ENCODE results near the gene ATP9A. TPM values are rescaled to one million over a fixed set of nuclear protein-coding genes. Genes with fewer than 3 reads are reported as not detected.

The ATP9A gene
- total RNA-seq, 1 experiment from 2014 or later: 12.1 TPM

DNA sequence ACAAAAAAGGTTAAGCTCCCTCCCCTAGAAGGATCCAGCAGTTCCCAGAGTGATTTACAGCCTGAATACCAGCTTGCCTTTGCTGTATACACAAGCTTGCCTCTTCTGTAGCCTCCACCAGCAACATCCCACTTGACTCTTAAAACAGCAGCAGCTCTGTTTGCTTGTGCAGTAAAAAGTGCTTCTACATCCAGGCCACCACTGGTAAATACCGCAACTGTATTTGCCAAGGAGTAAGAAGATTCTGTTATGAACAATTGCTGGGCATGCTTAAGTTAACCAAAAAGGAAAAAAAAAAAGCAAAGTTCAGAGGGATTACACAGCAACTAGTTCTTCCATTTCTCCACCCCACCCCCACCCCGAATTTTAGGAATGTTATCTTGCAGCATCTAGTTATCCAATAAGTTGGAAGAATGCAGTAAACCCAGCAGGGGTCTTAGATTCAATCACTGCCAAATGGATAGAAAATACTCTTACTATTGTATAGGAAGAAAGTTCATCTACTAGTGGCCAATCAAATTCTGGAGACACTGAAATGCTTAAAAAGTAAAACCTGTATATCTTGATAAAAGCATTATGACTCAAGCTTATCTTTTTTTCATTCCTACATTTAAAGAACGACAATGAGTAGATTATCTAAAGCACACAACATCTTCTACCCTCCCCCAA lies 29.3 kb upstream of the ATP9A start:
- no peak overlapping the region for H3K27ac ChIP-seq (ENCODE audit: insufficient read length, low read depth, low read length)
- no peaks in the 10 kb centered on the region for H3K9me3 ChIP-seq (ENCODE audit: control insufficient read depth, low read depth, low read length)
- H2BK20ac ChIP-seq (ENCODE audit: low read depth, low read length, poor library complexity, severe bottlenecking): no peak overlapping the region
- H3K14ac ChIP-seq (ENCODE audit: insufficient read depth, low read length): no peak overlapping the region
- no peak overlapping the region for H3K56ac ChIP-seq (ENCODE audit: insufficient read length, low read depth, low read length)
- no CpG with 5 or more reads among the region's 3 CpGs for WGBS (ENCODE audit: extremely low coverage, insufficient read length, low lambda C conversion rate)
- peaks cover 63 to 64% of the 10 kb centered on the region in 2 experiments for H3K4me1 Mint-ChIP-seq
- peaks cover 15% of the 10 kb centered on the region for H3K23me2 ChIP-seq (ENCODE audit: insufficient read length, low read depth, low read length, poor library complexity, severe bottlenecking)
- no peak for DNase-seq
- peak overlapping the region; percentile 97 to 98 for H3K4me3 Mint-ChIP-seq
- H3K79me1 ChIP-seq (ENCODE audit: insufficient read depth, low read depth, low read length, poor library complexity, severe bottlenecking): peaks cover 4% of the 10 kb centered on the region
- peaks cover 11% of the 10 kb centered on the region for H3K4me1 ChIP-seq (ENCODE audit: insufficient read depth, low read length)
- no peak overlapping the region for H4K5ac ChIP-seq (ENCODE audit: insufficient read length, low read depth, low read length)
- H2BK15ac ChIP-seq (ENCODE audit: low read depth, low read length): no peak overlapping the region
- H2BK12ac ChIP-seq (ENCODE audit: insufficient read length, low read depth, low read length): no peak overlapping the region
- H2AFZ ChIP-seq (ENCODE audit: low read length): no peak overlapping the region
- no peaks in the 10 kb centered on the region for H3K27me3 ChIP-seq (ENCODE audit: insufficient read depth, low read length)
- H4K20me1 ChIP-seq (ENCODE audit: control insufficient read depth, insufficient read depth, insufficient read length): no peaks in the 10 kb centered on the region
- peak overlapping the region; percentile 46 for H3K9ac ChIP-seq (ENCODE audit: extremely low read depth, insufficient read length, low read length)
- no peak overlapping the region for H3K18ac ChIP-seq (ENCODE audit: insufficient read length, low read depth, low read length)
- TF ChIP-seq CTCF (conservative IDR thresholded peaks at IDR 0.05): no peak
- no peak overlapping the region for H4K8ac ChIP-seq (replicated peaks; ENCODE audit: insufficient read length, low read depth, low read length)
- no peak overlapping the region for H3T11ph ChIP-seq (ENCODE audit: low read length)
- H3K27ac Mint-ChIP-seq: peak overlapping the region; percentile 27 to 100 (median 99)
- H3K23ac ChIP-seq (ENCODE audit: insufficient read length, low read depth, low read length): no peak overlapping the region
- no peak overlapping the region for H2BK120ac ChIP-seq (ENCODE audit: low read depth, low read length, poor library complexity, severe bottlenecking)
- no peaks in the 10 kb centered on the region; the same call in 1 of the 2 replicates for H3K27me3 Mint-ChIP-seq (ENCODE audit: low read depth)
- H4K91ac ChIP-seq (ENCODE audit: insufficient read length, low read depth, low read length): no peak overlapping the region
- peak overlapping the region; percentile 81 for H3K4me2 ChIP-seq (ENCODE audit: insufficient read depth, insufficient read length, low read length)
- no peak overlapping the region for H2AK5ac ChIP-seq (ENCODE audit: insufficient read length, low read length)
- no peak overlapping the region for H2BK5ac ChIP-seq (ENCODE audit: insufficient read length, low read length)
- peaks cover 0 to 3% of the 10 kb centered on the region in 2 experiments; a peak in 3 of 5 replicates for H3K9me3 Mint-ChIP-seq
- H3K79me2 ChIP-seq (ENCODE audit: insufficient read depth, low read length): peaks cover 69% of the 10 kb centered on the region
- no peak overlapping the region for H3K4ac ChIP-seq (ENCODE audit: low read depth, low read length)
- H3K36me3 Mint-ChIP-seq (ENCODE audit: insufficient read depth in 1 of 3, low read depth in 3 of 3): peaks cover 12 to 61% (median 46%) of the 10 kb centered on the region in 3 experiments

Measured in H9 (cell line).